Thoracic aorta (tissue), 2 donors: ENCODE measurements around the gene CD84. TPM values are rescaled to one million over a fixed set of nuclear protein-coding genes. Genes with fewer than 3 reads are reported as not detected.

Experiments
- ATAC-seq: fragments of 150-250 bp; one replicate; pipeline ENCODE4 v1.8.0; 2017; ENCODE audit warnings: low read depth; ENCODE audit not compliant: insufficient number of reproducible peaks, low FRiP score
- DNase-seq: peaks from one replicate; pipeline ENCODE4 v3.0.0-alpha.2; 2020; ENCODE audit warnings: low spot score
- H3K27ac ChIP-seq, 2 donors: fragments of 200-600 bp; sonication (generic); 1 replicate in 1 of 2; 2 replicates in 1 of 2; pipeline ENCODE4 v1.5.1; 2016; ENCODE audit warnings: mild to moderate bottlenecking in 2 of 2, moderate library complexity in 2 of 2
- H3K27me3 ChIP-seq: fragments of 200-600 bp; sonication (generic); replicated peaks from 2 replicates; pipeline ENCODE4 v1.6.0; 2016; ENCODE audit warnings: mild to moderate bottlenecking; ENCODE audit not compliant: insufficient read depth
- H3K36me3 ChIP-seq: fragments of 200-600 bp; sonication (generic); one replicate; pipeline ENCODE4 v1.5.1; 2016
- H3K4me1 ChIP-seq, 2 donors: fragments of 200-600 bp; sonication (generic); 1 replicate in 1 of 2; 2 replicates in 1 of 2; pipeline versions ENCODE4 v1.5.1 to v1.6.0; 2016; ENCODE audit warnings: low read depth in 2 of 2, mild to moderate bottlenecking in 1 of 2; ENCODE audit not compliant: control insufficient read depth in 1 of 2
- H3K4me3 ChIP-seq: fragments of 200-600 bp; sonication (generic); 2 replicates; pipeline ENCODE4 v1.5.1; 2016; ENCODE audit warnings: mild to moderate bottlenecking
- H3K9me3 ChIP-seq: fragments of 200-600 bp; sonication (generic); 2 replicates; pipeline ENCODE4 v1.5.1; 2016
- CTCF ChIP-seq: fragments of 200-600 bp; sonication (generic); IDR thresholded peaks from one replicate; pipeline ENCODE4 v1.5.1; 2019; ENCODE audit warnings: antibody characterized with exemption
- total RNA-seq, 2 donors: library from RNA; depleted of rRNA; stranded (reverse); fragments of >200 nt; gene quantifications; one replicate each; pipeline versions ENCODE4 v1.1.0 to v1.2.3, GENCODE V29; 2016

CD84 gene
- total RNA-seq, 2 donors from 2014 or later: 11.6 to 12.7 TPM

- Histone ChIP-seq H3K9me3 (no peaks in the 10 kb centered on the region), H3K36me3 (no peaks in the 10 kb centered on the region), H3K27ac (no peak within 1 kb of the TSS), H3K27me3 (no peaks in the 10 kb centered on the region), H3K4me1 (no peaks in the 10 kb centered on the region), H3K4me3 (peak within 1 kb of the TSS; percentile 45)
- DNase-seq (no peak), ATAC-seq (no peak)
- TF ChIP-seq CTCF: no peak
Measured at GRCh38 chr1:160522622-160523345, 56.5 kb downstream of the CD84 start, which contains the start of gene SLAMF6. Gene SLAMF6, minus strand, starts transcription at chr1:160523255. Its CDS starts 63 bp downstream, at chr1:160523192.

- DNase-seq (no peak), ATAC-seq (no peak)
- H3K4me1 ChIP-seq: no peaks in the 10 kb centered on the region
- TF ChIP-seq CTCF: no peak
- H3K27me3 ChIP-seq: no peaks in the 10 kb centered on the region
- H3K36me3 ChIP-seq: no peaks in the 10 kb centered on the region
- H3K4me3 ChIP-seq: peak overlapping the region; percentile 45
- H3K9me3 ChIP-seq: no peaks in the 10 kb centered on the region
- no peak overlapping the region for H3K27ac ChIP-seq
Measured at GRCh38 chr1:160522136-160522535, 57.2 kb downstream of the CD84 start.

GRCh38 chr1:160521554-160521953, 57.7 kb downstream of the CD84 start:
- ATAC-seq (no peak), DNase-seq (no peak)
- H3K4me3 ChIP-seq: peak overlapping the region; percentile 45
- no peak overlapping the region for H3K27ac ChIP-seq
- no peaks in the 10 kb centered on the region for H3K4me1 ChIP-seq
- no peaks in the 10 kb centered on the region for H3K27me3 ChIP-seq
- H3K36me3 ChIP-seq: no peaks in the 10 kb centered on the region
- no peak for TF ChIP-seq CTCF
- no peaks in the 10 kb centered on the region for H3K9me3 ChIP-seq

- Histone ChIP-seq H3K27me3 (no peaks in the 10 kb centered on the region), H3K9me3 (no peaks in the 10 kb centered on the region), H3K27ac (no peak overlapping the region), H3K4me1 (no peaks in the 10 kb centered on the region), H3K4me3 (no peak overlapping the region), H3K36me3 (no peaks in the 10 kb centered on the region)
- no peak for ATAC-seq
- no peak for DNase-seq
- TF ChIP-seq CTCF: no peak
Measured at GRCh38 chr1:160520999-160521398, 58.3 kb downstream of the CD84 start.

- TF ChIP-seq CTCF: no peak
- Histone ChIP-seq H3K36me3 (no peaks in the 10 kb centered on the region), H3K9me3 (no peaks in the 10 kb centered on the region), H3K4me3 (no peak overlapping the region), H3K4me1 (no peaks in the 10 kb centered on the region), H3K27ac (no peak overlapping the region), H3K27me3 (no peaks in the 10 kb centered on the region)
- DNase-seq: no peak
- ATAC-seq: no peak
Measured at GRCh38 chr1:160520582-160520981, 58.7 kb downstream of the CD84 start.
